ENCODE data around the gene AGAP3. TPM values are rescaled to one million over a fixed set of nuclear protein-coding genes. Genes with fewer than 3 reads are reported as not detected.

Gene AGAP3
- total and polyA plus RNA-seq, 3 donors from 2014 or later = 44.1 to 90.5 (median 65.6) TPM

DNA sequence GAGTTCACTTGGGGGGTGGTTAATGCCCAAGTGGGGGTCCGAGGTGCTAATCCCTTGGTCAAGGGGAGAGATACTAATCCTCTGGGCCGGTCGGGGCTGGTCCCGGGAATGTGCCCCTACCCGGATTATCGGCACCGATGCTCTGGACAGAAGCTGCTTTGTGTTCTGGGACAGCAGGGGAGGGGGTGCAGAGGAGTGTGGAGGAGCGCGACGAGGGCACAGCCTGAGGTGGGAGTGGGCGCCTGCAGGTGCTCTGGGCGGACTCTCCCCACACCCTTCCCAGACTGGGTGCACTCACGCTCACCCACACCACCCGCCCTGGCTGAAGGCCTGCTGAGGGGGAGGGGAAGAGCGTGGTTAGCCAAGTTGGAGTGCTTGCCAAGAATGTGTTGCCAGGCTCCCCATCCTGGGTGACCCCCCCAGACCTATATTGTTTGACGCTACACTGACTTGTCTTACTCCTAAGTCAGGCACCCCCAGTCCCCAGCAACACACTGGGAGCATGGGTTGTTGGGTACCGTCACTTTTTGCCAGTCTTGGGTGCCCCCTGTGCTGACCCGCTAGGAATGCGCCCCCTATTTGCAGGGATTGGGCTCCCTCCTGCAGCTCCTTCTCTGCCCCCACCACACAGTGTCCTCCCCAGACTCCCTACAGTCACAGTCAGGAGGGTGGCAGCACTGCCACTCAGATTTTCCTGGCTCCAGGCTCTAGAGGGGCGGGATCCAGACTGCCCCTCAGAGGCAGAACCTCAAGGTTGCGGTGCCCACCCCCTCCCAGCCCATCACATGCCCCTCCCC is 25.7 kb upstream of the AGAP3 start:
- Histone ChIP-seq H3K36me3 (ENCODE audit: low read depth, missing control alignments) (no peaks in the 10 kb centered on the region), H3K27me3 (no peaks in the 10 kb centered on the region), H3K4me3 (peak overlapping the region; percentile 86 to 93), H3K4me1 (peaks cover 45% of the 10 kb centered on the region), H3K27ac (peak overlapping the region; percentile 84 to 98), H3K9me3 (no peaks in the 10 kb centered on the region)
- intact Hi-C loops (cut with DNase I; ENCODE audit: low total_unique reads) = no loop called here
- no peak for TF ChIP-seq POLR2A (IDR thresholded peaks at IDR 0.05)
- TF ChIP-seq, protein P1, sequence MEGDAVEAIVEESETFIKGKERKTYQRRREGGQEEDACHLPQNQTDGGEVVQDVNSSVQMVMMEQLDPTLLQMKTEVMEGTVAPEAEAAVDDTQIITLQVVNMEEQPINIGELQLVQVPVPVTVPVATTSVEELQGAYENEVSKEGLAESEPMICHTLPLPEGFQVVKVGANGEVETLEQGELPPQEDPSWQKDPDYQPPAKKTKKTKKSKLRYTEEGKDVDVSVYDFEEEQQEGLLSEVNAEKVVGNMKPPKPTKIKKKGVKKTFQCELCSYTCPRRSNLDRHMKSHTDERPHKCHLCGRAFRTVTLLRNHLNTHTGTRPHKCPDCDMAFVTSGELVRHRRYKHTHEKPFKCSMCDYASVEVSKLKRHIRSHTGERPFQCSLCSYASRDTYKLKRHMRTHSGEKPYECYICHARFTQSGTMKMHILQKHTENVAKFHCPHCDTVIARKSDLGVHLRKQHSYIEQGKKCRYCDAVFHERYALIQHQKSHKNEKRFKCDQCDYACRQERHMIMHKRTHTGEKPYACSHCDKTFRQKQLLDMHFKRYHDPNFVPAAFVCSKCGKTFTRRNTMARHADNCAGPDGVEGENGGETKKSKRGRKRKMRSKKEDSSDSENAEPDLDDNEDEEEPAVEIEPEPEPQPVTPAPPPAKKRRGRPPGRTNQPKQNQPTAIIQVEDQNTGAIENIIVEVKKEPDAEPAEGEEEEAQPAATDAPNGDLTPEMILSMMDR (IDR thresholded peaks at IDR 0.05) = no peak
- 10 to 11% methylated on average over 11 to 21 of the region's 21 CpGs for WGBS, 2 donors
- peak; percentile 71 for DNase-seq

DNA sequence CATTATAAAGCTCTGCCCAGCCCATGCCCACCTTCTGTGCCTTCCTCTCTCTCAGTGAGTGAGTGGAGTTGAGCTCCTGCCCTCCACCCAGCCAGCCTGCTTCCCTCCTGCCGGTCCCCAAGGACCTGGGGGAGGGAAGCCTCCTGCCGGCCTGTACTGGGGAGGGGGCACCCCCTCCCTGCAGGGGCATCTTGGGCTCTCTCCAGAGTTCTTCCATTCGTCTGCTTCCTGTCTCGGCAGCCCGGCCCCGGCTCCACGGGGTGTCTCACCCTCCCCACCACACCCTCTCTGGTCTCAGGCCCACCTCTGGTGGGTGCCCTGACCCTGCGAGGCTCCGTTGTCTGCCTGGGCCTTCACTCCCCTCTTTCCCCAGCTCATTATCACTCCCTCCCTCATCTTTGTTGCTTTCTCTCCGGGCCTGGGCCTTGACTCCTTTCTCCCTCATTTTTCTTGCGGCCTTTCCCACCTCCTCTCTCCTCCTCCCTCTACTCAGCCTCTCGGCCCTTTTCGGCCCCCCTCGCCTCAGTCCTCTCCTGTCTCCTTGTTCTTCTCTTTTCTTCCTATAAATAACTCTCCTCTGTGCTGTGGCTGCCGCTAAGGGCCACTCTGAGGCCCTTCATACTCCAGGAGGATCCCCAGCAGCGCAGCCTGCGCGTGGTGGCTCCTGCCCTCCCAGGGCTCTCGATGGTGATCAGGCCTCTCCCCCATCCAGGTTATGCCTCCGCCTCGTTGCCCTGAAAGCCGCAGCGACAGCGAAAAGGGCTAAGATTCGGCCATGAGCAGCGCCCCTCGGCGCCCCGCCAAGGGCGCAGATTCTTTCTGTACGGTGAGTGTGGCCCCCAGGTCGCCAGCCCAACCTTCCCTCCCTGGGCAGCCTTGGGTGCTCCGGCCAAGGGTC is 24.8 kb upstream of the AGAP3 start:
- H3K9me3 ChIP-seq = no peaks in the 10 kb centered on the region
- H3K27me3 ChIP-seq = no peaks in the 10 kb centered on the region
- peak overlapping the region in 1 of 2 donors; percentile 93 for H3K4me3 ChIP-seq
- H3K36me3 ChIP-seq (ENCODE audit: low read depth, missing control alignments) = no peaks in the 10 kb centered on the region
- TF ChIP-seq POLR2A (IDR thresholded peaks at IDR 0.05) = no peak
- TF ChIP-seq, protein P1 (IDR thresholded peaks at IDR 0.05) = no peak
- H3K27ac ChIP-seq = peak overlapping the region; percentile 2 to 98
- 49 to 52% methylated on average over 22 to 33 of the region's 33 CpGs for WGBS, 2 donors
- DNase-seq = no peak
- intact Hi-C loops (cut with DNase I; ENCODE audit: low total_unique reads) = no loop called here
- H3K4me1 ChIP-seq = peaks cover 45% of the 10 kb centered on the region

DNA sequence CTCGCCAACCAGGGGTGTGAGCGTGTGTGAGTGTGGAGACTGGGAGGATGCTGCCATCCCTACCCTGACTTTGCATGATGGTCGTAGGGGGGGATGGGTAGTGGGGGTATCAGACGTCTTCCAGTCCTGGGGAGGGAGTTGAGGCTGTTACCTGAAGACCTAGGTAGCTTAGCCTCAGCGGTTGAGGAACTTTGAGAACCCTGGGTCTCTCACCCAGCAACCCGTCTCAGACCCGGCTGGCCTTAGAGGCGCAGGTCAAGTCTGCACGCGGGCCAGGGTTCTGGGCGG is 24.2 kb upstream of the AGAP3 start:
- Histone ChIP-seq H3K27ac (peak overlapping the region in 1 of 2 donors; percentile 2), H3K27me3 (no peaks in the 10 kb centered on the region), H3K4me3 (peak overlapping the region in 1 of 2 donors; percentile 20), H3K9me3 (no peaks in the 10 kb centered on the region), H3K36me3 (ENCODE audit: low read depth, missing control alignments) (no peaks in the 10 kb centered on the region), H3K4me1 (peaks cover 42% of the 10 kb centered on the region)
- WGBS, 2 donors = 35 to 38% methylated on average over 2 to 11 of the region's 11 CpGs
- DNase-seq = no peak
- intact Hi-C loops (cut with DNase I; ENCODE audit: low total_unique reads) = no loop called here
- TF ChIP-seq POLR2A (IDR thresholded peaks at IDR 0.05) = no peak

DNA sequence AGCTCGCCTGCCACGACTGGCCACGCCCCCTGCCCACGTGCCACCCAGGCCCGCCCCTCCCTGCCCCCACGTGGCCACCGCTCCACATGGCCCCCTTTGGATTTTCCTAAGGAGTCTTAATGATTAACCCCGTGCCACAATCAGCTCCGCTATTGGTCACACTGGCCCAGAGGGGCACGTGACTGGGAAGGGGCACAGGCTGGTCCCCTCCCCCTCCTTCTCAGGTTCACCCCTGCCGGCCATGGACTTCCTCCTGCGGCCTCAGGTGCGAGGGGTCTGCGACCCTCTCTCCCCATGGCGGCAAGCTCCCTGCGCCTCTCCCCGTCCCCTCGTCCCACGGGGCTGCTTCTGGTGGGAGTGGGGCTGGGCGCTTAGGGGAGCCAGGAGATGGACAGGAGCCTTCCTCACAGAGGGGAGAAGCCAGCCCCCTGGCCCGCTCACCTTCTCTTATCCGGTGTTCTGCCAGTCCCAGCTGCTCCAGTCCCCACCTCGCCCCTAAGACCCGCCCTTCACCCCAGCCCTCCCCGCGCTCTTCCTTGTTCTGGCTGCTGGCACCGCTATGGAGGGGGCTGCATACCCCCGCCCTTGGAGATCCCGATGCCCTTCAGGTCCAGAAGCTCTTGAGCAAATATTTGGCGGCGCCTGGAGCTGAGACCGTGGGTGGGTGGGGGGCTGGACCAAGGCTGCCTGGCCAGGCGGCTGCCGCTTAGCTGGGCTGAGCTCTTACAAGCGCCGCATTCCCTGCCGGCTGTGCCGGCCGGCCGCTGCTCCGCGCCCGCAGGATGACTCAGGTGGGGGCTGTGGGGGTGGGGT is 23.7 kb upstream of the AGAP3 start:
- WGBS, 2 donors = 35 to 44% methylated on average over 25 to 34 of the region's 43 CpGs
- no peak for TF ChIP-seq POLR2A (IDR thresholded peaks at IDR 0.05)
- TF ChIP-seq, protein P1 (IDR thresholded peaks at IDR 0.05) = no peak
- Histone ChIP-seq H3K27me3 (no peaks in the 10 kb centered on the region), H3K4me3 (peak overlapping the region in 1 of 2 donors; percentile 20), H3K4me1 (peaks cover 39% of the 10 kb centered on the region), H3K36me3 (ENCODE audit: low read depth, missing control alignments) (no peaks in the 10 kb centered on the region), H3K9me3 (no peaks in the 10 kb centered on the region), H3K27ac (peak overlapping the region; percentile 41 to 55)
- DNase-seq = peak; percentile 77
- intact Hi-C loops (cut with DNase I; ENCODE audit: low total_unique reads) = no loop called here

All from testis (tissue), 3 donors.